Progenitor cell of endocrine pancreas (in vitro differentiated cells): ENCODE results near the gene FZR1. TPM values are rescaled to one million over a fixed set of nuclear protein-coding genes. Genes with fewer than 3 reads are reported as not detected.

Experiments
- DNase-seq: peaks from one replicate; pipeline ENCODE4 v3.0.0; 2021; ENCODE audit warnings: low spot score; ENCODE audit not compliant: unreplicated experiment
- H3K27ac Mint-ChIP-seq: 2 replicates; pipeline ENCODE4 v1.8.0; 2021; ENCODE audit warnings: mild to moderate bottlenecking, moderate library complexity, mixed read lengths
- H3K27me3 Mint-ChIP-seq: 2 replicates; pipeline ENCODE4 v1.8.0; 2021; ENCODE audit warnings: mixed read lengths
- H3K36me3 Mint-ChIP-seq: 2 replicates; pipeline ENCODE4 v1.8.0; 2022; ENCODE audit warnings: mixed read lengths; ENCODE audit not compliant: insufficient read depth
- H3K4me1 Mint-ChIP-seq: 2 replicates; pipeline ENCODE4 v1.8.0; 2021; ENCODE audit warnings: low read depth, mixed read lengths
- H3K4me3 Mint-ChIP-seq: 2 replicates; pipeline ENCODE4 v1.8.0; 2021; ENCODE audit warnings: low read depth, mild to moderate bottlenecking, moderate library complexity, mixed read lengths
- H3K9me3 Mint-ChIP-seq: 2 replicates; pipeline ENCODE4 v1.8.0; 2021; ENCODE audit warnings: low read depth, mixed read lengths
- total RNA-seq: library from RNA; stranded (reverse); gene quantifications from 2 replicates; pipeline ENCODE4 v1.2.1, GENCODE V29; 2021
- TF ChIP-seq, protein P1 (sequence below): fragments of 200-600 bp; sonication (generic); IDR thresholded peaks from one replicate; pipeline ENCODE4 v1.5.0; 2021; ENCODE audit warnings: antibody characterized with exemption, mild to moderate bottlenecking; ENCODE audit not compliant: unreplicated experiment

FZR1 gene
- total RNA-seq, 1 donor from 2014 or later, result 70.5 TPM

DNA sequence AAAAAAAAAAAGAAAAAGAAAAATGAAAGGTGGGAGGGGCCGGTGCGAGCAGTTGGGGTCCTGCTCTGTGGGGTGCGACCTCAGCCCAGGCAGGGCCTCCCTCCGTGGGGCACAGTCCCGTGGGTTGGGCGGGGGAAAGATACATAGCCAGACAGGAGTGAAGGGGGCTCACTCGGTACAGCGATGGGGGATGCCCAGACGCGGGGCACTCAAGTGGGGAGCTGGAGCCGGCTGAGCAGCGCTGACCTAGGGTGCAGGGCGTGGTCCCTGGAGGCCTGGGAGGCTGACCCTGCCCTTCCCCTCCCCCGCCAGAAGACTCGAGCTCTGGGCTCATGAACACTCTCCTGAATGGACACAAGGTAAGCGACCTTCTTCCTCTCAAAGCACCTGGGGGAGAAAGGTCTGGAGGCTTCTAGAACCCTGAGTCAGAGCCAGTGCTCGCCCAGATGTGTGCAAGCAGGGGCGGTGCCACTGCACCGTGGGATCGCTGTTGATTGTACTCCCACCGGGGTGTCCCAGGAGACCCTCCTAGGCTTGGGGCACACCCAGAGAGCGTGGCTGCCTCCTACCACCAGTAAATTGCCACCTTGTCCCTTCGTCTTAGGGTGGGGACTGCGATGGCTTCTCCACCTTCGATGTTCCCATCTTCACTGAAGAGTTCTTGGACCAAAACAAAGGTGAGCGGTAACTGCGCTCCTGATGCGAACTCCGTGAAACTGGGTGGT is 70.0 kb downstream of the FZR1 start:
- DNase-seq, result no peak
- Mint-ChIP-seq H3K27me3 (peaks cover 42% of the 10 kb centered on the region), H3K4me1 (peaks cover 14% of the 10 kb centered on the region), H3K9me3 (no peaks in the 10 kb centered on the region), H3K36me3 (peaks cover 11% of the 10 kb centered on the region), H3K27ac (no peak overlapping the region), H3K4me3 (peak overlapping the region; percentile 59)
- TF ChIP-seq, protein P1, sequence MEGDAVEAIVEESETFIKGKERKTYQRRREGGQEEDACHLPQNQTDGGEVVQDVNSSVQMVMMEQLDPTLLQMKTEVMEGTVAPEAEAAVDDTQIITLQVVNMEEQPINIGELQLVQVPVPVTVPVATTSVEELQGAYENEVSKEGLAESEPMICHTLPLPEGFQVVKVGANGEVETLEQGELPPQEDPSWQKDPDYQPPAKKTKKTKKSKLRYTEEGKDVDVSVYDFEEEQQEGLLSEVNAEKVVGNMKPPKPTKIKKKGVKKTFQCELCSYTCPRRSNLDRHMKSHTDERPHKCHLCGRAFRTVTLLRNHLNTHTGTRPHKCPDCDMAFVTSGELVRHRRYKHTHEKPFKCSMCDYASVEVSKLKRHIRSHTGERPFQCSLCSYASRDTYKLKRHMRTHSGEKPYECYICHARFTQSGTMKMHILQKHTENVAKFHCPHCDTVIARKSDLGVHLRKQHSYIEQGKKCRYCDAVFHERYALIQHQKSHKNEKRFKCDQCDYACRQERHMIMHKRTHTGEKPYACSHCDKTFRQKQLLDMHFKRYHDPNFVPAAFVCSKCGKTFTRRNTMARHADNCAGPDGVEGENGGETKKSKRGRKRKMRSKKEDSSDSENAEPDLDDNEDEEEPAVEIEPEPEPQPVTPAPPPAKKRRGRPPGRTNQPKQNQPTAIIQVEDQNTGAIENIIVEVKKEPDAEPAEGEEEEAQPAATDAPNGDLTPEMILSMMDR, result no peak

DNA sequence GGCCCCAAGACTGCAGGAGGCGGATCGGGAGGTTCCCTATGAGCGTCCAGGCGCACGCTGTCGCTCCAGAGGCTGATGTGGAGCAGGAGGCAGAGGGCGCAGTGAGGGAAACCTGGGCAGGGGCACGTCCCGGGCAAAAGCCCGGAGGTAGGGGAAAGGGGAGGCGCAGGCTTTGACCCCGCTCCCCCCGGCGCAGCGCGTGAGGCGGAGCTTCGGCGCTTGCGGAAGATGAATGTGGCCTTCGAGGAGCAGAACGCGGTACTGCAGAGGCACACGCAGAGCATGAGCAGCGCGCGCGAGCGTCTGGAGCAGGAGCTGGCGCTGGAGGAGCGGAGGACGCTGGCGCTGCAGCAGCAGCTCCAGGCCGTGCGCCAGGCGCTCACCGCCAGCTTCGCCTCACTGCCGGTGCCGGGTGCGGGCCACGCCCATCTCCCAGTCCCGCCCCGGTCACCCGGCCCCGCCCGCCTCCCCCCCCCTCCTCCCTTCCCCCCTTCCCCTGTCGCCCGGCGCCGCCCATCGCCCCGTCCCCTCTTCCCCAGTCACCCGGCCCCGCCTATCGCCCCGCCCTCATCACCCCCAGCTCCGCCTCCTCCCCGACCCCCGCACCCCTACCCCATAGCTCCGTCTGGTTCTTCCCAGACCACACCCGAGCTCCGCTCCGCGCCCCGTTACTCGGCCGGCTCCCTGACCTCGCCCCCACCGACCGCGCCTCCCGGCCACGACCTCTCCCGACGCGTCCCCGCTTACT is 70.8 kb downstream of the FZR1 start:
- H3K4me3 Mint-ChIP-seq, result peak overlapping the region; percentile 46
- H3K27ac Mint-ChIP-seq, result peak overlapping the region; percentile 41
- TF ChIP-seq, protein P1, result no peak
- H3K9me3 Mint-ChIP-seq, result no peaks in the 10 kb centered on the region
- peaks cover 42% of the 10 kb centered on the region for H3K27me3 Mint-ChIP-seq
- no peak for DNase-seq
- peaks cover 11% of the 10 kb centered on the region for H3K36me3 Mint-ChIP-seq
- H3K4me1 Mint-ChIP-seq, result peaks cover 11% of the 10 kb centered on the region

DNA sequence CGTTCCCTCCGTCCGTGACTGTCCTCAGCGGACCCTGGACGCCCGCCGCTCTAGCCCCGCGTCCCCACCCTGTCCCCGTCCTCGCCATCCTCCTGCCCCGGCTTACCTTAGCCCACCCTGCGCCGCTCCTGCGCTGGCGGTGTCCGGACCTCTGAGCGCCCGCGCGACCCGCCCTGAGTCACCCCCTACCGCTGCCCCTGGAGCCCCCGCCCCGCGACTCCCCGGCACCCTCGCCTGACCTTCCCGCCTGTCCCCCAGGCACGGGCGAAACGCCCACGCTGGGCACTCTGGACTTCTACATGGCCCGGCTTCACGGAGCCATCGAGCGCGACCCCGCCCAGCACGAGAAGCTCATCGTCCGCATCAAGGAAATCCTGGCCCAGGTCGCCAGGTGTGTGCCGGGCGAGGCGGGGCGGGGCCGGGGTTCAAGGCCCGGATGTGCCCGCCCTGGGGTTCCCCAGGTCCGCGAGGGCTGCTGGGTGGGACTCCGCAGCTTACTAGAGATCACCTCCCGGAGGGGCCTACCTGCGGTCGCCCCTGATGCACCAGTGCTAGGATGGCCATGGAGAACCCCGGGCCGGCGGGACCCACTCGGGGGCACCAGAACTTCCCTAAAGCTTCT is 71.7 kb downstream of the FZR1 start:
- H3K4me3 Mint-ChIP-seq, result no peak overlapping the region

DNA sequence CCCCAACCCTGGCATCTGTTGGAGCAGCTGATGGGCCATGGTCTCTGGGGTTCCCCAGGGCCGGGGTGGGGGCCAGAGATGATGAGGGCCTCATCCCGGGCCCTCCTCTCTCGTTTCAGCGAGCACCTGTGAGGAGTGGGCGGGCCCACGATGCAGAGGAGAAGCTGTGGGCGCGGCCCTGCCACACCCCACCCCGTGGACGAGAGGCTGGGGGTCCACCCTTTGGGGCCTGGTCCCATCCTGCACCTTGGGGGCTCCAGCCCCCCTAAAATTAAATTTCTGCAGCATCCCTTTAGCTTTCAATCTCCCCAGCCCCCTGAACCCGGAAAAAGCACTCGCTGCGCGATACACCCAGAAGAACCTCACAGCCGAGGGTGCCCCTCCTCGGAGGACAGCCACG is 72.3 kb downstream of the FZR1 start:
- Mint-ChIP-seq H3K4me1 (peaks cover 8% of the 10 kb centered on the region), H3K27ac (no peak overlapping the region), H3K9me3 (no peaks in the 10 kb centered on the region), H3K27me3 (peaks cover 53% of the 10 kb centered on the region), H3K36me3 (peaks cover 11% of the 10 kb centered on the region), H3K4me3 (no peak overlapping the region)
- no peak for DNase-seq
- TF ChIP-seq, protein P1, result no peak

More for the DNA sequence above, 71.7 kb downstream of the FZR1 start:
- Mint-ChIP-seq H3K4me1 (peaks cover 8% of the 10 kb centered on the region), H3K27ac (no peak overlapping the region), H3K27me3 (peaks cover 50% of the 10 kb centered on the region), H3K36me3 (peaks cover 11% of the 10 kb centered on the region), H3K9me3 (no peaks in the 10 kb centered on the region)
- TF ChIP-seq, protein P1, result no peak
- DNase-seq, result no peak
